Hepatocyte (in vitro differentiated cells): ENCODE measurements around the gene RAB28. TPM values are rescaled to one million over a fixed set of nuclear protein-coding genes. Genes with fewer than 3 reads are reported as not detected.

ENCODE experiments used
- DNase-seq: peaks from one replicate; pipeline ENCODE4 v3.0.0-alpha.2; 2016; ENCODE audit warnings: low spot score
- H2AFZ ChIP-seq: fragments of 200-600 bp; sonication (generic); 2 replicates; pipeline ENCODE4 v1.6.0; 2016; ENCODE audit warnings: antibody characterized with exemption, mild to moderate bottlenecking
- H3K27ac ChIP-seq: fragments of 200-600 bp; sonication (generic); 2 replicates; pipeline ENCODE4 v1.5.1; 2016; ENCODE audit warnings: mild to moderate bottlenecking
- H3K27me3 ChIP-seq: fragments of 200-600 bp; sonication (generic); 2 replicates; pipeline ENCODE4 v1.6.1; 2016
- H3K36me3 ChIP-seq: fragments of 200-600 bp; sonication (generic); replicated peaks from 2 replicates; pipeline ENCODE4 v1.5.1; 2016; ENCODE audit warnings: low read depth; ENCODE audit not compliant: insufficient read depth
- H3K4me1 ChIP-seq: fragments of 200-600 bp; sonication (generic); 2 replicates; pipeline ENCODE4 v1.5.1; 2016; ENCODE audit warnings: mild to moderate bottlenecking, moderate library complexity; ENCODE audit not compliant: insufficient read depth
- H3K4me2 ChIP-seq: fragments of 200-600 bp; sonication (generic); 2 replicates; pipeline ENCODE4 v1.6.0; 2016
- H3K4me3 ChIP-seq: fragments of 200-600 bp; sonication (generic); 2 replicates; pipeline ENCODE4 v1.5.1; 2016; ENCODE audit warnings: mild to moderate bottlenecking
- H3K79me2 ChIP-seq: fragments of 200-600 bp; sonication (generic); 2 replicates; pipeline ENCODE4 v1.6.0; 2017; ENCODE audit warnings: mild to moderate bottlenecking
- H3K9me2 ChIP-seq: fragments of 200-600 bp; sonication (generic); replicated peaks from 2 replicates; pipeline ENCODE4 v1.6.0; 2017; ENCODE audit warnings: mild to moderate bottlenecking; ENCODE audit not compliant: insufficient read depth
- H3K9me3 ChIP-seq: fragments of 200-600 bp; sonication (generic); 2 replicates; pipeline ENCODE4 v1.5.1; 2016; ENCODE audit warnings: low read depth, mild to moderate bottlenecking
- H4K20me1 ChIP-seq: fragments of 200-600 bp; sonication (generic); 2 replicates; pipeline ENCODE4 v1.6.0; 2016; ENCODE audit warnings: mild to moderate bottlenecking; ENCODE audit not compliant: insufficient read depth, poor library complexity, severe bottlenecking
- CTCF ChIP-seq: fragments of 200-600 bp; sonication (generic); IDR thresholded peaks from 2 replicates; pipeline ENCODE4 v1.5.1; 2016; ENCODE audit warnings: antibody characterized with exemption, mild to moderate bottlenecking; ENCODE audit not compliant: poor library complexity
- EZH2 ChIP-seq: fragments of 200-600 bp; sonication (generic); IDR thresholded peaks from 2 replicates; pipeline ENCODE4 v1.6.1; 2016; ENCODE audit warnings: antibody characterized with exemption, mild to moderate bottlenecking, borderline replicate concordance
- EZH2phosphoT487 ChIP-seq: fragments of 200-600 bp; sonication (generic); IDR thresholded peaks from one replicate; pipeline ENCODE4 v1.6.1; 2018; ENCODE audit warnings: antibody characterized with exemption, mild to moderate bottlenecking, low read depth, moderate library complexity; ENCODE audit not compliant: unreplicated experiment, severe bottlenecking
- WGBS: methylation state at CpG from one replicate; pipeline ENCODE4 v1.1.6; 2016; ENCODE audit warnings: low lambda C conversion rate; ENCODE audit errors: missing lambda C conversion rate; 5-methylcytosine and 5-hydroxymethylcytosine counted together
- polyA plus RNA-seq: library from polyadenylated mRNA; unstranded; fragments of >200 nt; fragmentation: Nextera tagmentation; extraction: Ambion mirVana; gene quantifications from 2 replicates; pipeline ENCODE4 v1.2.1, GENCODE V29; 2016
- total RNA-seq: library from RNA; depleted of rRNA; stranded (reverse); fragments of >200 nt; gene quantifications from 2 replicates; pipeline ENCODE4 v1.2.3, GENCODE V29; 2014

RAB28 gene
- total and polyA plus RNA-seq, 2 experiments from 2014 or later = 14.5 to 26.1 TPM

GRCh38 chr4:13365195-13365594 lies 118.9 kb downstream of the RAB28 start:
- H3K4me1 ChIP-seq = no peaks in the 10 kb centered on the region
- H3K27me3 ChIP-seq = no peaks in the 10 kb centered on the region
- no peak for DNase-seq
- H3K36me3 ChIP-seq = no peaks in the 10 kb centered on the region
- 89% methylated on average over 3 of the region's 3 CpGs for WGBS
- TF ChIP-seq EZH2phosphoT487 = no peak
- H2AFZ ChIP-seq = no peak overlapping the region
- no peaks in the 10 kb centered on the region for H4K20me1 ChIP-seq
- H3K4me2 ChIP-seq = no peak overlapping the region
- no peaks in the 10 kb centered on the region for H3K79me2 ChIP-seq
- H3K9me3 ChIP-seq = no peaks in the 10 kb centered on the region
- H3K9me2 ChIP-seq = no peaks in the 10 kb centered on the region
- H3K27ac ChIP-seq = no peak overlapping the region
- H3K4me3 ChIP-seq = no peak overlapping the region

GRCh38 chr4:13364653-13365052 lies 119.5 kb downstream of the RAB28 start:
- Histone ChIP-seq H3K4me2 (no peak overlapping the region), H3K9me2 (no peaks in the 10 kb centered on the region), H3K79me2 (no peaks in the 10 kb centered on the region), H3K9me3 (no peaks in the 10 kb centered on the region), H4K20me1 (no peaks in the 10 kb centered on the region), H3K27me3 (no peaks in the 10 kb centered on the region), H2AFZ (no peak overlapping the region), H3K4me3 (no peak overlapping the region), H3K27ac (no peak overlapping the region), H3K36me3 (no peaks in the 10 kb centered on the region), H3K4me1 (no peaks in the 10 kb centered on the region)
- 98% methylated on average over 6 of the region's 6 CpGs for WGBS
- DNase-seq = no peak
- no peak for TF ChIP-seq EZH2
- no peak for TF ChIP-seq CTCF

GRCh38 chr4:13364172-13364571 lies 120.0 kb downstream of the RAB28 start:
- WGBS = 95% methylated on average over 1 of the region's 1 CpG
- no peak for DNase-seq
- no peaks in the 10 kb centered on the region for H3K36me3 ChIP-seq
- H3K4me1 ChIP-seq = no peaks in the 10 kb centered on the region
- H3K9me3 ChIP-seq = no peaks in the 10 kb centered on the region
- TF ChIP-seq EZH2 = no peak
- no peak for TF ChIP-seq EZH2phosphoT487
- no peak for TF ChIP-seq CTCF
- no peak overlapping the region for H3K4me2 ChIP-seq
- no peaks in the 10 kb centered on the region for H3K9me2 ChIP-seq
- no peaks in the 10 kb centered on the region for H3K79me2 ChIP-seq
- no peak overlapping the region for H2AFZ ChIP-seq
- no peaks in the 10 kb centered on the region for H3K27me3 ChIP-seq
- no peaks in the 10 kb centered on the region for H4K20me1 ChIP-seq
- no peak overlapping the region for H3K27ac ChIP-seq
- no peak overlapping the region for H3K4me3 ChIP-seq

- H2AFZ ChIP-seq = no peak overlapping the region
- no peak for DNase-seq
- 100% methylated on average over 1 of the region's 1 CpG for WGBS
- H3K9me2 ChIP-seq = no peaks in the 10 kb centered on the region
- H3K4me3 ChIP-seq = no peak overlapping the region
- no peaks in the 10 kb centered on the region for H4K20me1 ChIP-seq
- H3K9me3 ChIP-seq = no peaks in the 10 kb centered on the region
- H3K27ac ChIP-seq = no peak overlapping the region
- no peaks in the 10 kb centered on the region for H3K79me2 ChIP-seq
- no peaks in the 10 kb centered on the region for H3K36me3 ChIP-seq
- TF ChIP-seq CTCF (no peak), EZH2 (no peak), EZH2phosphoT487 (no peak)
- no peak overlapping the region for H3K4me2 ChIP-seq
- H3K27me3 ChIP-seq = no peaks in the 10 kb centered on the region
- no peaks in the 10 kb centered on the region for H3K4me1 ChIP-seq
These were observed 124.3 kb downstream of the RAB28 start for GRCh38 chr4:13359809-13360208.
